RWPE1 (cell line): ENCODE data around the gene PLS1.

ENCODE experiments used
- CTCF ChIA-PET: fragments of 350-600 bp; sonication (Branson Sonifier 250); formaldehyde crosslinking; extraction: SDS; loops from one replicate; lab custom pipeline; 2021; lab: Yijun Ruan, JAX
- POLR2A ChIA-PET: fragments of 400-600 bp; formaldehyde crosslinking; extraction: SDS; loops from one replicate; lab custom pipeline; 2020; ENCODE audit warnings: antibody characterized with exemption; ENCODE audit not compliant: low non-redundant PET; lab: Yijun Ruan, JAX
- DNase-seq: peaks from one replicate; pipeline ENCODE4 v3.0.0; 2012; ENCODE audit warnings: low spot score
- H3K27ac ChIP-seq: fragments of 450-650 bp; 2 replicates; pipeline ENCODE4 v1.5.1; 2017
- TF ChIP-seq, protein P1 (sequence below): fragments of 450-650 bp; conservative IDR thresholded peaks from 2 replicates; pipeline ENCODE4 v1.5.1; 2017; ENCODE audit warnings: low read depth, mild to moderate bottlenecking

PLS1 gene

GRCh38 chr3:142608631-142609030, 12.4 kb downstream of the PLS1 start:
- H3K27ac ChIP-seq = no peak overlapping the region
- ChIA-PET CTCF (interaction anchor here (0.6 kb wide), 1 partner anchor 164 kb away, joined by 3 read pairs; no protein-coding TSS in a partner anchor), POLR2A (no interaction called here)
- DNase-seq = no peak
- TF ChIP-seq, protein P1, sequence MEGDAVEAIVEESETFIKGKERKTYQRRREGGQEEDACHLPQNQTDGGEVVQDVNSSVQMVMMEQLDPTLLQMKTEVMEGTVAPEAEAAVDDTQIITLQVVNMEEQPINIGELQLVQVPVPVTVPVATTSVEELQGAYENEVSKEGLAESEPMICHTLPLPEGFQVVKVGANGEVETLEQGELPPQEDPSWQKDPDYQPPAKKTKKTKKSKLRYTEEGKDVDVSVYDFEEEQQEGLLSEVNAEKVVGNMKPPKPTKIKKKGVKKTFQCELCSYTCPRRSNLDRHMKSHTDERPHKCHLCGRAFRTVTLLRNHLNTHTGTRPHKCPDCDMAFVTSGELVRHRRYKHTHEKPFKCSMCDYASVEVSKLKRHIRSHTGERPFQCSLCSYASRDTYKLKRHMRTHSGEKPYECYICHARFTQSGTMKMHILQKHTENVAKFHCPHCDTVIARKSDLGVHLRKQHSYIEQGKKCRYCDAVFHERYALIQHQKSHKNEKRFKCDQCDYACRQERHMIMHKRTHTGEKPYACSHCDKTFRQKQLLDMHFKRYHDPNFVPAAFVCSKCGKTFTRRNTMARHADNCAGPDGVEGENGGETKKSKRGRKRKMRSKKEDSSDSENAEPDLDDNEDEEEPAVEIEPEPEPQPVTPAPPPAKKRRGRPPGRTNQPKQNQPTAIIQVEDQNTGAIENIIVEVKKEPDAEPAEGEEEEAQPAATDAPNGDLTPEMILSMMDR = no peak

GRCh38 chr3:142609136-142609535, 12.9 kb downstream of the PLS1 start:
- DNase-seq = no peak
- H3K27ac ChIP-seq = no peak overlapping the region
- ChIA-PET CTCF (interaction anchor here (0.6 kb wide), 1 partner anchor 163 kb away, joined by 3 read pairs; no protein-coding TSS in a partner anchor), POLR2A (no interaction called here)
- TF ChIP-seq, protein P1 = no peak

DNA sequence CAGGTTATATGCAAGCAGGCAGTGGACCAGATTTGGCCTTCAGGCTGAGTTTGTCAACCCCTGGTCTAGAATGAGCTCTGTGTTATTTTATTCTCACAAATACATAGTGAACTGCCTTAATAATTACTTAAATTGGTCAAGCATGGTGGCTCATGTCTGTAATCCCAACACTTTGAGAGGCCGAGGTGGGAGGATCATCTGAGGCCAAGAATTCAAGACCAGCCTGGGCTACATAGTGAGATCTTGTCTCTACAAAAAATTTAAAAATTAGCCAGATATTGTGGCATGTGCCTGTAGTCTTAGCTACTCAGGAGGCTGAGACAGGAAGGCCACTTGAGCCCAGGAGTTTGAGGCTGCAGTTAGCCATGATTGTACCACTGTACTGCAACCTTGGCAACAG, 15.0 kb downstream of the PLS1 start:
- TF ChIP-seq, protein P1 = no peak
- POLR2A ChIA-PET = no interaction called here
- H3K27ac ChIP-seq = no peak overlapping the region
- DNase-seq = no peak
- CTCF ChIA-PET = interaction anchor here (0.6 kb wide), 1 partner anchor 26 kb away, joined by 5 read pairs; no protein-coding TSS in a partner anchor

DNA sequence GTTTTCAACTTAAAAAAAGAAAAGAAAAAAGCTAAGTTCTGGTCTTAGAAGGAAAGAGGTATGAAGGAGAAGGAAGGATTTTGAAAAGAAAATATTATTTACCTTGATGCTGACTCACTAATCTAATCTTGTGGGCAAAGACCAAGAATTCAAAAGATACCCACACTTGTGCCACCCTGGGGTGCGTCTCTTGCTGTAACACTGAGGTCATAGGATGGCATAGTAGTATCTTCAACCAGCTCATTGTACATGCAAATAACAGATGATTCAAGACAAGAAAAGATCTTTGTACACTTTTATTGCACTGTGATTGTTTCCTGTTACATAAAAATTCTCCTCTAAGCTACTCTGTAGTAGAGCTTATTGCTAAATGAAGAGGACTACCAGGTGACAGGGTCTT, 17.3 kb downstream of the PLS1 start:
- no peak overlapping the region for H3K27ac ChIP-seq
- DNase-seq = no peak
- TF ChIP-seq, protein P1 = no peak
- ChIA-PET POLR2A (no interaction called here), CTCF (no interaction called here)

DNA sequence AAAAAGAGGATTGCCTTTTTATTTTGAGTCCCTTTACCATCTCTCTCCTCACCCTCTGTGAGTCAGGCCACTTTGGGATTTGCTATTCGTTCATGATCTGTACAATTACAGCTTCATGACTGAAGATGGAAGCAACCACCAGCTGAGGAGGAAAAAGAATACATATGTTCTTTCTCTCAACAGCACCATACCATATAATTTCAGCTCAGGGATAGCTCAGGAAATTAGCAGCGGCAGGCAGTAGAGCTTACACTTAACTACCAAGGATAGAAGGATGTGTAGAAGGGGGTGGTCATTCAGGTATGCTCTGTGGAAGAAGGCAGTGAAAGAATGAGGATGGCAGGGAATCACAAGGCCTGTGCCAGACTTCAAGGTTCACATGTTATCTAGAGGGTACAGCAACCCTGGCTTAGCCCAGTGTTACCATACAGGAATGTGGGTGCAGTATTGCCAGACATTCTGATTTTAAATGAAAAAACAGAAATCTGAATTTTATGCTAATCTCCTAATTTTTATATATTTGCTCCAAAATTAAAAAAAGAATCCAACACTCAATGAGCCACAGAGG, 17.9 kb downstream of the PLS1 start:
- POLR2A ChIA-PET = no interaction called here
- TF ChIP-seq, protein P1 = no peak
- DNase-seq = no peak
- CTCF ChIA-PET = interaction anchor here (0.6 kb wide), 1 partner anchor 56 kb away, joined by 3 read pairs; no protein-coding TSS in a partner anchor
- H3K27ac ChIP-seq = no peak overlapping the region

DNA sequence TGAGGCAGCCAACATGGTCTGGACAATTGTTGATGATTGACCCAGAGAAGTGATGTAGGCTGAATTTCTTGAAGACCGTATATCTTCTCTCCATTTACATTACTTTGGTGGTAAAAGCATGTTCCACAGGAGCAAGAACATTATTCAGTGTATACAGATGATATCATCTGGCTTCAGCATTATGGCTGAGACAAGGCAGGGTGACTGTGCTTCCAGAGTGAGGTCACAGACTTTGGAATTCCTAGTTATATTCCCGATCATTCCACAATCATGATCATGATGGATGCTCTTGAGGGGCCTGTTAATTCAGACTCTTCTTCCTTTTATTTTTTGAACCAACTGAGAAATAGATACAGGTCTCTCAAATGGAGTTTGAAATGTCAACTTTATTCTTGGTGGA, 19.0 kb downstream of the PLS1 start:
- POLR2A ChIA-PET = no interaction called here
- DNase-seq = no peak
- CTCF ChIA-PET = no interaction called here
- TF ChIP-seq, protein P1 = no peak
- H3K27ac ChIP-seq = no peak overlapping the region
